Nephron (organoid): ENCODE measurements around the gene PSMC5.
"Not testable (repeated sequence)": the region's sequence is repeated elsewhere in the genome, so short reads cannot be mapped to it uniquely, and the experiment has no call there.

Experiments
- H3K27ac Mint-ChIP-seq, 3 experiments: 2 replicates each; pipeline ENCODE4 v1.8.0; 2020; ENCODE audit warnings: mixed read lengths in 3 of 3, mild to moderate bottlenecking in 2 of 3, moderate library complexity in 1 of 3
- H3K27me3 Mint-ChIP-seq: 2 replicates; pipeline ENCODE4 v1.8.0; 2021; ENCODE audit warnings: low read depth, mild to moderate bottlenecking, moderate library complexity, mixed read lengths
- H3K36me3 Mint-ChIP-seq: 2 replicates; pipeline ENCODE4 v1.8.0; 2020; ENCODE audit warnings: low read depth, mixed read lengths
- H3K4me1 Mint-ChIP-seq: 2 replicates; pipeline ENCODE4 v1.8.0; 2020; ENCODE audit warnings: mixed read lengths
- H3K4me3 Mint-ChIP-seq, 3 experiments: 2 replicates each; pipeline ENCODE4 v1.8.0; 2020; ENCODE audit warnings: mild to moderate bottlenecking in 3 of 3, mixed read lengths in 3 of 3, moderate library complexity in 2 of 3
- H3K9me3 Mint-ChIP-seq: 2 replicates; pipeline ENCODE4 v1.8.0; 2020; ENCODE audit warnings: mixed read lengths
- CTCF ChIP-seq, 3 experiments: fragments of 200-600 bp; sonication (generic); IDR thresholded peaks; one replicate each; pipeline ENCODE4 v1.5.0; 2021; ENCODE audit warnings: antibody characterized with exemption in 3 of 3; ENCODE audit not compliant: unreplicated experiment in 3 of 3

Gene PSMC5

GRCh38 chr17:63880706-63881105, 53.5 kb downstream of the PSMC5 start:
- H3K4me1 Mint-ChIP-seq: no peaks in the 10 kb centered on the region
- H3K36me3 Mint-ChIP-seq: no peaks in the 10 kb centered on the region
- H3K27ac Mint-ChIP-seq: no peak overlapping the region
- H3K9me3 Mint-ChIP-seq: no peaks in the 10 kb centered on the region
- TF ChIP-seq CTCF (IDR thresholded peaks at IDR 0.05; ENCODE audit: unreplicated experiment in 3 of 3): no peak
- H3K27me3 Mint-ChIP-seq: peaks cover 24% of the 10 kb centered on the region
- no peak overlapping the region for H3K4me3 Mint-ChIP-seq

- H3K4me1 Mint-ChIP-seq, H3K4me3 Mint-ChIP-seq, H3K9me3 Mint-ChIP-seq, H3K36me3 Mint-ChIP-seq, H3K27ac Mint-ChIP-seq: not testable (repeated sequence)
- peaks cover 20% of the 10 kb centered on the region for H3K27me3 Mint-ChIP-seq
Observed at GRCh38 chr17:63881337-63881736, 54.1 kb downstream of the PSMC5 start.
